ENCODE measurements around the gene RAB27A.
"Not testable (repeated sequence)": the region's sequence is repeated elsewhere in the genome, so short reads cannot be mapped to it uniquely, and the experiment has no call there.

RAB27A gene

DNA sequence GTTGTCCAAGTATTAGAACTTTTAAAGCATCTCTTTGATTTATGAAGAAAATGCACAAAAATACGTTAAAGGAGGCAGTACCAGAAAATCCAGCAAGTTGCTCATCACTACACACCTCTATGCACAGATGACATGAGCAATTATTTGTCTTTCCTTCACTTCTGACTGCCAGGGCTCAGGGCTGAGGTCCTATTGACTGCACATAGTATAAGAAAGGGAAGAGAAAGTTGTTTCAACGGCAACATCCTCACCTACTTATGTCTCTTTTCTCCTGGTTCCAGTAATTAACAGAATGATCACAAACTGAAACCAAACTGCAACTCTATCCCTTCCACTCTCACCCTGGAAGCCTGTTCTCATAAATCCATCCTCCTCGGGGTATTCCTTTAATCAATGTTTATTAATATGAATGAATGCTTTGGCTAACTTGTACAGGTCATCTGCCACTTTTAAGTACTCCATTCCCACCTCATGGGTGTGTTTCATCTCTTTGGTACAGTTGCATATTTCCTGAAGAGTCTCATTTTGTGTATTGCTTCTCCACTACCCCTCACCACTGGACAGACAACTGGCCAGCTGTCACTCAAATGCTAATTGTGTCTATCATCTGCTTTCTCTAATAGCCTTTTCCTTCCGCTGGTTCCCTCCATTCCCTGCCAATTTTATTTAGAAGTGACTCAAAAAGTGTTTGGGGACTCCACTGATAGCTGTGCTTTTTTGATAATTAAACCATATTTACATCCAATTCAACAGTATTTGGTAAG lies 34.5 kb downstream of the RAB27A start:
- peak; percentile 54 for FAIRE-seq
- no peak for DNase-seq (ENCODE audit: insufficient read length, low spot score)
- TF ChIP-seq SPI1 (IDR thresholded peaks at IDR 0.05; ENCODE audit: low read depth, low read length) (peak; percentile 51), PAX5 (IDR thresholded peaks at IDR 0.05; ENCODE audit: insufficient read depth, low read length, severe bottlenecking) (no peak)

DNA sequence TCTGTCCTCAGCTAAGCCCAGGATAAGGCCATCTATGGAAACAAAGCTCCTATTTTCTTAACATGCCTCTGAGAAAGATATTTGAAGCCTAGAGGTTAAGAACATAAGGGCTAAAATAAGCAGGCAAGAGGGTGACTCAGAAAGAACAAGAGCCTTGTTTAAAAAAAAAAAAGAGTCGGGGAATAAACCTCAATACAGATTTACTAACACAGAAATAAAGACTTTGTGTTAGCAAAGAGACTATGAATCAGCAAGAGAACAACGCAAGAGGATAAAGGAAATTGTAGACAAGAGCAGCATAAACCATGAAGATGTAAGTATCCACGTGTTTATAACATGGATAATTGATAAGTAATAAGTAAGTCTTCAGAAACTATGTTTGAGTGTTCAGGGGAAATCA lies 36.0 kb downstream of the RAB27A start:
- FAIRE-seq (no peak), DNase-seq (ENCODE audit: insufficient read length, low spot score) (no peak)
- TF ChIP-seq POLR2A (IDR thresholded peaks at IDR 0.05; ENCODE audit: low read depth, low read length): no peak
- no peak for TF ChIP-seq SPI1 (IDR thresholded peaks at IDR 0.05; ENCODE audit: low read depth, low read length)
- TF ChIP-seq PAX5 (IDR thresholded peaks at IDR 0.05; ENCODE audit: insufficient read depth, low read length, severe bottlenecking): no peak
- no peak for TF ChIP-seq POLR2AphosphoS5 (IDR thresholded peaks at IDR 0.05; ENCODE audit: low read depth, low read length)
- TF ChIP-seq POU2F2 (IDR thresholded peaks at IDR 0.05; ENCODE audit: low read depth, low read length): no peak
- TF ChIP-seq TAF1 (IDR thresholded peaks at IDR 0.05; ENCODE audit: low read depth, low read length): no peak

DNA sequence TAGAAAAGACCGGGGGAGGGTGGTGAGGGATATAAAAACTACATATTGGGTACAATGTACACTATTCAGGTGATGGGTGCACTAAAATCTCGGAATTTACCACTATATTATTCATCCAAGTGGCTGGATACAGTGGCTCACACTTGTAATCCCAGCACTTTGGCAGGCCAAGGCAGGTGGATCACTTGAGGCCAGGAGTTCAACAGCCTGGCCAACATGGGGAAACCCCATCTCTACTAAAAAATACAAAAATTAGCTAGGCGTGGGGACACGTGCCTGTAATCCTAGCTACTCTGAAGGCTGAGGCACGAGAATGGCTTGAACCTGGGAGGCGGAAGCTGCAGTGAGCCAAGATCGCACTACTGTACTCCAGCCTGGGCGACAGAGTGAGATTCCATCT lies 37.4 kb downstream of the RAB27A start:
- not testable (repeated sequence) for FAIRE-seq; DNase-seq (ENCODE audit: insufficient read length, low spot score)

GRCh38 chr15:55250941-55251340 lies 38.7 kb downstream of the RAB27A start:
- no peak for DNase-seq (ENCODE audit: insufficient read length, low spot score)
- no peak for FAIRE-seq
- TF ChIP-seq POLR2AphosphoS5 (IDR thresholded peaks at IDR 0.05; ENCODE audit: low read depth, low read length) (no peak), SPI1 (IDR thresholded peaks at IDR 0.05; ENCODE audit: low read depth, low read length) (peak; percentile 44), TAF1 (IDR thresholded peaks at IDR 0.05; ENCODE audit: low read depth, low read length) (no peak), PAX5 (IDR thresholded peaks at IDR 0.05; ENCODE audit: insufficient read depth, low read length, severe bottlenecking) (no peak)

- no peak for DNase-seq (ENCODE audit: insufficient read length, low spot score)
Observed at GRCh38 chr15:55250392-55250791, 39.2 kb downstream of the RAB27A start.

DNA sequence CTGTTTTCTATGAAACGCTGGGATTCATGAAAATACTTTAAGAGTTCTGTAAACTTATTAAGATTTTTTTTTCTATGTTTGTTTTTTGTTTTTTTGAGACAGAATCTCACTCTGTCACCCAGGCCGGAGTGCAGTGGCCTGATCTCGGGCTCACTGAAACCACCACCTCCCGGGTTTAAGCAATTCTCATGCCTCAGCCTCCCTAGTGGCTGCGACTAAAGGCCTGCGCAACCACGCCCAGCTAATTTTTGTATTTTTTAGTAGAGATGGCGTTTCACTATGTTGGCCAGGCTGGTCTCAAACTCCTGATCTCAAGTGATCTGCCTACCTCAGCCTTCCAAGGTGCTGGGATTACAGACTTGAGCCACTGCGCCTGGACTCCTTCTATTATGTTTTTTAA lies 39.7 kb downstream of the RAB27A start:
- not testable (repeated sequence) for FAIRE-seq

More at GRCh38 chr15:55250392-55250791, 39.2 kb downstream of the RAB27A start:
- no peak for FAIRE-seq
- no peak for TF ChIP-seq TAF1 (IDR thresholded peaks at IDR 0.05; ENCODE audit: low read depth, low read length)
- no peak for TF ChIP-seq POU2F2 (IDR thresholded peaks at IDR 0.05; ENCODE audit: low read depth, low read length)
- no peak for TF ChIP-seq POLR2AphosphoS5 (IDR thresholded peaks at IDR 0.05; ENCODE audit: low read depth, low read length)
- TF ChIP-seq PAX5 (IDR thresholded peaks at IDR 0.05; ENCODE audit: insufficient read depth, low read length, severe bottlenecking): no peak
- no peak for TF ChIP-seq POLR2A (IDR thresholded peaks at IDR 0.05; ENCODE audit: low read depth, low read length)
- TF ChIP-seq SPI1 (IDR thresholded peaks at IDR 0.05; ENCODE audit: low read depth, low read length): no peak

GRCh38 chr15:55248895-55249294 lies 40.7 kb downstream of the RAB27A start:
- FAIRE-seq (no peak), DNase-seq (ENCODE audit: insufficient read length, low spot score) (no peak)
- TF ChIP-seq POU2F2 (IDR thresholded peaks at IDR 0.05; ENCODE audit: low read depth, low read length) (no peak), SPI1 (IDR thresholded peaks at IDR 0.05; ENCODE audit: low read depth, low read length) (no peak), TAF1 (IDR thresholded peaks at IDR 0.05; ENCODE audit: low read depth, low read length) (no peak), PAX5 (IDR thresholded peaks at IDR 0.05; ENCODE audit: insufficient read depth, low read length, severe bottlenecking) (no peak), POLR2AphosphoS5 (IDR thresholded peaks at IDR 0.05; ENCODE audit: low read depth, low read length) (no peak), POLR2A (IDR thresholded peaks at IDR 0.05; ENCODE audit: low read depth, low read length) (no peak)

More for the DNA sequence above, 39.7 kb downstream of the RAB27A start:
- not testable (repeated sequence) for DNase-seq (ENCODE audit: insufficient read length, low spot score)

GRCh38 chr15:55247766-55248427 lies 41.7 kb downstream of the RAB27A start:
- TF ChIP-seq POU2F2 (IDR thresholded peaks at IDR 0.05; ENCODE audit: low read depth, low read length) (no peak), POLR2A (IDR thresholded peaks at IDR 0.05; ENCODE audit: low read depth, low read length) (no peak), PAX5 (IDR thresholded peaks at IDR 0.05; ENCODE audit: insufficient read depth, low read length, severe bottlenecking) (no peak), POLR2AphosphoS5 (IDR thresholded peaks at IDR 0.05; ENCODE audit: low read depth, low read length) (no peak), SPI1 (IDR thresholded peaks at IDR 0.05; ENCODE audit: low read depth, low read length) (no peak), TAF1 (IDR thresholded peaks at IDR 0.05; ENCODE audit: low read depth, low read length) (no peak)
- DNase-seq (ENCODE audit: insufficient read length, low spot score): no peak
- no peak for FAIRE-seq

GRCh38 chr15:55247311-55247710 lies 42.3 kb downstream of the RAB27A start:
- DNase-seq (ENCODE audit: insufficient read length, low spot score) (no peak), FAIRE-seq (no peak)
- TF ChIP-seq POLR2AphosphoS5 (IDR thresholded peaks at IDR 0.05; ENCODE audit: low read depth, low read length): no peak
- TF ChIP-seq PAX5 (IDR thresholded peaks at IDR 0.05; ENCODE audit: insufficient read depth, low read length, severe bottlenecking): no peak
- TF ChIP-seq TAF1 (IDR thresholded peaks at IDR 0.05; ENCODE audit: low read depth, low read length): no peak
- TF ChIP-seq POLR2A (IDR thresholded peaks at IDR 0.05; ENCODE audit: low read depth, low read length): no peak
- no peak for TF ChIP-seq SPI1 (IDR thresholded peaks at IDR 0.05; ENCODE audit: low read depth, low read length)
- no peak for TF ChIP-seq POU2F2 (IDR thresholded peaks at IDR 0.05; ENCODE audit: low read depth, low read length)

DNA sequence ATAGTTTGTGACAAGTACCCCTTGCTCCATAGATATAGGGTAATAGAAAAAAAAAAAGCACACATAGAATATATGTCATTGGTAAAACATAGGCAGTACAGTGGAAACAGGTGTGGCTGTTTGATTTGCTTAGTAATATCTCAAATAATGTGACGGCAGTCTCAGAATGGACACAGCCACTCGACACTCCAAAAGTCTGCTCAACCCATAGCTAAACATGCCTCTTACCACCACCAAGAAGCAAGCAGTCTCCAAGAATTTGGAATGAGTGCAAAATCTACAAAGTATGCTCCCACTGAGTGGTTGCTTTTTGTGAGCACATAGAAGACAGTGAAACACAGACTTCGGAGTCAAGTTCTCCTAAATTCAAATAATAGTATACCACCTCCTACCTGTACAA lies 43.0 kb downstream of the RAB27A start:
- FAIRE-seq (no peak), DNase-seq (ENCODE audit: insufficient read length, low spot score) (no peak)
- no peak for TF ChIP-seq POLR2AphosphoS5 (IDR thresholded peaks at IDR 0.05; ENCODE audit: low read depth, low read length)
- no peak for TF ChIP-seq TAF1 (IDR thresholded peaks at IDR 0.05; ENCODE audit: low read depth, low read length)
- TF ChIP-seq POLR2A (IDR thresholded peaks at IDR 0.05; ENCODE audit: low read depth, low read length): no peak
- no peak for TF ChIP-seq SPI1 (IDR thresholded peaks at IDR 0.05; ENCODE audit: low read depth, low read length)
- TF ChIP-seq POU2F2 (IDR thresholded peaks at IDR 0.05; ENCODE audit: low read depth, low read length): no peak
- TF ChIP-seq PAX5 (IDR thresholded peaks at IDR 0.05; ENCODE audit: insufficient read depth, low read length, severe bottlenecking): no peak

All from GM12891 (cell line).